Subcutaneous abdominal adipose tissue (tissue), 5 donors: ENCODE data around the gene UBTF.
A peak's percentile ranks its signal among the peaks of the same experiment; 100 is the strongest.

Source experiments
- H3K27ac ChIP-seq: one replicate; pipeline ENCODE4 v1.7.0; 2013; ENCODE audit warnings: low read depth, mild to moderate bottlenecking, inconsistent platforms, low read length, moderate library complexity
- H3K27me3 ChIP-seq, 5 donors: one replicate each; pipeline ENCODE4 v1.7.0; 2013; ENCODE audit warnings: low read length in 5 of 5, inconsistent platforms in 1 of 5; ENCODE audit not compliant: control insufficient read depth in 5 of 5, insufficient read depth in 4 of 5
- H3K36me3 ChIP-seq, 5 donors: one replicate each; pipeline ENCODE4 v1.7.0; 2013; ENCODE audit warnings: low read length in 5 of 5; ENCODE audit not compliant: control insufficient read depth in 5 of 5, insufficient read depth in 5 of 5
- H3K4me1 ChIP-seq, 5 donors: one replicate each; pipeline ENCODE4 v1.7.0; 2013; ENCODE audit warnings: low read length in 5 of 5, mild to moderate bottlenecking in 3 of 5, moderate library complexity in 1 of 5; ENCODE audit not compliant: control insufficient read depth in 5 of 5, insufficient read depth in 5 of 5
- H3K4me3 ChIP-seq, 5 donors: one replicate each; pipeline ENCODE4 v1.7.0; 2013; ENCODE audit warnings: low read length in 5 of 5, low read depth in 1 of 5
- H3K9ac ChIP-seq, 5 donors: one replicate each; pipeline ENCODE4 v1.7.0; 2013; ENCODE audit warnings: low read length in 5 of 5, mild to moderate bottlenecking in 4 of 5, moderate library complexity in 3 of 5
- H3K9me3 ChIP-seq, 5 donors: one replicate each; pipeline ENCODE4 v1.7.0; 2013; ENCODE audit warnings: low read length in 5 of 5; ENCODE audit not compliant: control insufficient read depth in 5 of 5
- donor health status: healthy.
- donor health status: healthy.
- donor health status: healthy.
- donor health status: healthy.
- donor health status: healthy.

Gene UBTF

GRCh38 chr17:44222112-44222869 is 2.8 kb upstream of the UBTF start:
- Histone ChIP-seq H3K4me3 (peak overlapping the region; percentile 69 to 89 (median 79)), H3K27ac (peak overlapping the region; percentile 84), H3K9me3 (no peaks in the 10 kb centered on the region), H3K4me1 (peaks cover 17 to 46% (median 38%) of the 10 kb centered on the region in 5 donors), H3K27me3 (no peaks in the 10 kb centered on the region), H3K36me3 (no peaks in the 10 kb centered on the region), H3K9ac (peak overlapping the region; percentile 69 to 82 (median 74))

- Histone ChIP-seq H3K27ac (peak overlapping the region; percentile 84), H3K9me3 (no peaks in the 10 kb centered on the region), H3K27me3 (no peaks in the 10 kb centered on the region), H3K36me3 (peaks cover 0 to 5% (median 1%) of the 10 kb centered on the region in 5 donors), H3K9ac (peak overlapping the region in 4 of 5 donors; percentile 69 to 75 (median 72)), H3K4me1 (peaks cover 17 to 48% (median 43%) of the 10 kb centered on the region in 5 donors), H3K4me3 (peak overlapping the region; percentile 69 to 89 (median 79))
Observed at GRCh38 chr17:44221862-44222111, 2.3 kb upstream of the UBTF start.

- no peaks in the 10 kb centered on the region for H3K27me3 ChIP-seq
- peak overlapping the region in 4 of 5 donors; percentile 69 to 75 (median 72) for H3K9ac ChIP-seq
- peak overlapping the region; percentile 84 for H3K27ac ChIP-seq
- peaks cover 17 to 49% (median 48%) of the 10 kb centered on the region in 5 donors for H3K4me1 ChIP-seq
- H3K9me3 ChIP-seq = no peaks in the 10 kb centered on the region
- H3K4me3 ChIP-seq = peak overlapping the region; percentile 69 to 89 (median 79)
- peaks cover 0 to 10% (median 6%) of the 10 kb centered on the region in 5 donors for H3K36me3 ChIP-seq
Observed at GRCh38 chr17:44221084-44221861, 1.8 kb upstream of the UBTF start.

- Histone ChIP-seq H3K9ac (peak overlapping the region in 4 of 5 donors; percentile 71 to 89 (median 78)), H3K36me3 (peaks cover 3 to 18% (median 15%) of the 10 kb centered on the region in 5 donors), H3K9me3 (no peaks in the 10 kb centered on the region), H3K27ac (peak overlapping the region; percentile 88), H3K4me3 (peak overlapping the region in 4 of 5 donors; percentile 77 to 89 (median 86)), H3K27me3 (no peaks in the 10 kb centered on the region), H3K4me1 (peaks cover 17 to 51% (median 48%) of the 10 kb centered on the region in 5 donors)
Observed at GRCh38 chr17:44220213-44221083, 973 bp upstream of the UBTF start.

- Histone ChIP-seq H3K36me3 (peaks cover 3 to 31% (median 28%) of the 10 kb centered on the region in 5 donors), H3K4me1 (peaks cover 17 to 50% (median 48%) of the 10 kb centered on the region in 5 donors), H3K9me3 (no peaks in the 10 kb centered on the region), H3K9ac (peak overlapping the region in 2 of 5 donors; percentile 68 to 83), H3K27me3 (no peaks in the 10 kb centered on the region), H3K4me3 (peak overlapping the region in 4 of 5 donors; percentile 61 to 89 (median 78)), H3K27ac (peak overlapping the region; percentile 41)
Observed at GRCh38 chr17:44219108-44219615, 313 bp downstream of the UBTF start.

- Histone ChIP-seq H3K4me1 (peaks cover 15 to 44% (median 41%) of the 10 kb centered on the region in 5 donors), H3K27me3 (no peaks in the 10 kb centered on the region), H3K9ac (peak overlapping the region; percentile 38 to 83 (median 71)), H3K36me3 (peaks cover 3 to 34% (median 32%) of the 10 kb centered on the region in 5 donors), H3K9me3 (no peaks in the 10 kb centered on the region), H3K4me3 (peak overlapping the region; percentile 58 to 89 (median 67)), H3K27ac (peak overlapping the region; percentile 74)
Observed at GRCh38 chr17:44218344-44219107, 949 bp downstream of the UBTF start.

GRCh38 chr17:44217738-44218343 is 1.6 kb downstream of the UBTF start:
- H3K9ac ChIP-seq = peak overlapping the region; percentile 38 to 72 (median 53)
- H3K27me3 ChIP-seq = no peaks in the 10 kb centered on the region
- H3K4me3 ChIP-seq = peak overlapping the region; percentile 58 to 89 (median 67)
- peaks cover 3 to 36% (median 33%) of the 10 kb centered on the region in 5 donors for H3K36me3 ChIP-seq
- peaks cover 11 to 41% (median 37%) of the 10 kb centered on the region in 5 donors for H3K4me1 ChIP-seq
- peak overlapping the region; percentile 74 for H3K27ac ChIP-seq
- no peaks in the 10 kb centered on the region for H3K9me3 ChIP-seq

- H3K27ac ChIP-seq = no peak overlapping the region
- no peak overlapping the region for H3K4me3 ChIP-seq
- peaks cover 8 to 34% (median 32%) of the 10 kb centered on the region in 5 donors for H3K4me1 ChIP-seq
- H3K9me3 ChIP-seq = no peaks in the 10 kb centered on the region
- H3K9ac ChIP-seq = no peak overlapping the region
- H3K27me3 ChIP-seq = no peaks in the 10 kb centered on the region
- peaks cover 3 to 39% (median 33%) of the 10 kb centered on the region in 5 donors for H3K36me3 ChIP-seq
Observed at GRCh38 chr17:44216694-44217093, 2.8 kb downstream of the UBTF start.
